Stimulated activated naive CD4-positive, alpha-beta T cell (primary cell): ENCODE measurements around the gene DDI2.
"Not testable (repeated sequence)": the region's sequence is repeated elsewhere in the genome, so short reads cannot be mapped to it uniquely, and the experiment has no call there.

ENCODE experiments used
- DNase-seq, 6 experiments: peaks; one replicate each; lab custom pipeline; 2025; lab: John Stamatoyannopoulos, UW

Gene DDI2

DNA sequence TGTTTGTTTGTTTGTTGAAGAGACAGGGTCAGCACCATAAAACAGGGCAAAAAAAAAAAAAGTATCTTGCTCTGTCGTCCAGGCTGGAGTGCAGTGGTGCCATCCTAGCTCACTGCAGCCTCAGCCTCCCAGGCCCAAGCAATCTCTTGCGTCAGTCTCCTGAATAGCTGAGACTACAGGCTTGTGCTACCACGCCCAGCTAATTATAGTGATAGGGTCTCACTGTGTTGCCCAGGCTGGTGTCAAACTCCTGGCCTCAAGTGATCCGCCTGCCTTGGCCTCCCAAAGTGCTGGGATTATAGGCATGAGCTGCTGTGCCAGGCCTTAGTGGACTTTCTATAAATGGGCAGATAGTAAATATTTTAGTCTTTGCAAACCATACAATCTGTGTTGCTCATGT is 19.2 kb downstream of the DDI2 start:
- DNase-seq, result no peak

DNA sequence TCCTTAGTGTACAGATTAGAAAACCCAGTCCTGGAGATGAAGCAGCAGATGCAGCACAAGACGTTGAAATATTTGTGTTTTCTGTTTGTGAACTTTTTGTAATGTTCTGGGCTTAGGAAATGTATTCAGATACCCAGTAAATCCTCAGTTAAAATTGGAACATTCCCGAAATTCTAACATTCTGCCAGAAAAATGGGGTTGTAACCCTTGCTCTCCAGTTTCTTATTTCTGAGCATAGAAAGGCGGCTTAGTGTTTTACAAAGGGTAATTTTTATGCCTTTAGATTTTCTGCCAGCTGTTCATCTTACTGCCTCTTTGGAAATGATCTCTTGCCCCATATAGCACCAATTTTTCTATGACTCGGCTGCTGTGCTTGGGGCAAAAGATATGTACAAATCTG is 20.6 kb downstream of the DDI2 start:
- DNase-seq, result no peak

DNA sequence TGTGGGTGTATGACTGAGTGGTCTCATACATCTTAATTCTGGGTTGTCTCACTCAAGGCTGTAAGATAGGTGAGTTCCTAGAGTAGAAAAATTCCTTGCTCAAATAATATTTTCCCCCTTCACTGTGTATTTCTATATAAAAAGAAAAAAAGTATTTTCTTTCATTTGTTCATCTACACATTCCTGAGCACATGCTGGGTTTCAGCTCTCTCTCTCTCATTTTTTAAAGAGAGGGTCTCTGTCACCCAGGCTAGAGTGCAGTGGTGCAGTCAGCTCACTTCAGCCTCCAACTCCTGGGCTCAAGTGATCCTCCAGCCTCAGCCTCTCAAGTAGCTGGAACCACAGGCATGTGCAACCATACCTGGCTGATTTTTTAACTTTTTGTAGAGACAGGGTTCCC is 22.0 kb downstream of the DDI2 start:
- DNase-seq, result no peak

DNA sequence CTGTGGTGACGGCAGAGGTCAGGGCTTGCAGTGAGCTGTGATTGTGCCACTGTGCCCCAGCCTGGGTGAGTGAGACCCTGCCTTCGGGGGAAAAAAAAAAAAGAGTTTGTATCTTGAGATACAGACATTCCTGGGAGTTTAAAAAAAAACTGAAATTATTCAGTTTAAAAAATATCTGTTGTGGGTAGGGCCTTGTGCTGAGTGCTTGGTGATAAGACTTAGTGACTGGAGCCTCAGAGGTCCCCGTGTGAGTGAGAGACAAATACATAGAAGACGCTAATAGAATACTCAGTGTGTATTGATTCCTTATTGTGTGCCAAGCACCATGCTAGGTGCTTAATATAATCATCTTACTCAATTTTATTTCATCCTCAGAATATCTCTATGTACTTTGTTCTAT is 22.7 kb downstream of the DDI2 start:
- DNase-seq, result no peak

DNA sequence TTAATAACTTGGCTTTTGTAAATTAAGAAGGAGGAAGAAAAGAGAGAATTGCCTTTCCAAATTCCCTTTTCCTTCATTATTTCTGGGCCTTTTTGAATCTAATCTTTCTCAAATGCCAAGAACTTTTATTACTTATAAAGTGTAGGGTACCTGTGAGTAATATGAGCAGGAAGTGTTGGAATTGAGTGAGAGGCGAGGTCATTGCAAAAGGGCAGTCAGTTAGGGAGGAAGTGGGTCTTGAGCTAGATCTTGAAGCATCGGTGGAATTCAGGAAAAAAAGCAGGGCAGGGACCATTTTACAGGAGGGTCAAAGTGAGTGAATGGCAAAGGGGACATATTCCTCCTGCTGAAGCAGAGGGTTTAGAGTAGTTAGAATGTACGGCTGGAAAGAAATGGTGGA is 23.4 kb downstream of the DDI2 start:
- DNase-seq, result no peak

DNA sequence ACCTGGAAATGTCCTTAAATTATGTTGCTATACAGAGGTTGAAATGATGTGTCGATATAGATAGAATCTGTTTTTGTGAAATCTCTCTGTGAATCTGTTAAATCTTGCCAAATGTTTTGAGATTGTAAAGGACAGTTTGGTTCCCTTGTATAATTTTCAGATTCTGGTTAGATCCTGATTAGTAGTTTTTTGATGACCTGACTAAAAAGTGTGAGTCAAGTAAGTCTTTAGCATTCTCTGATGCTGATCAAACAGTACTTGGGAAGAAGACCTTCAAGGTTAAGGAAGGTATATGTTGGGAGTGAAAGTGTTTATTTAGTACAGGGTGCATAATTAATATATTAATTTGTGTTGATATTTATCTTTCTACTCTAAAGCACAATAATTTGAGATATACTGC is 32.7 kb downstream of the DDI2 start:
- DNase-seq, result no peak

DNA sequence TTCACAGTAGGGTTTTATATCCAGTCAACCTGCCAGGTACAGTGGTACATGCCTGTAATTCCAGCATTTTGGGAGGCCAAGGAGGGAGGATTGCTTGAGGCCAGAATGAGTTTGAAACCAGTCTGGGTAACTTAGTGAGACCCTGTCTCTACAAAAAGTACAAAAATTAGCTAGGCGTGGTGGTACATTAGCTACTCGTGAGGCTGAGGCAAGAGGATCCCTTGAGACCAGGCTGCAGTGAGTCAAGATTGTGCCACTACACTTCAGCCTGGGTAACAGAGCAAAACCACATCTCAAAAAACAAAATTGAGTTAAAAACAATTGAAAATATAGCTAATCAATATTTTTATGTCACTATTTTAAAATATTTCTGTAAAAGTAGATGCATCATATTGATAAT is 33.2 kb downstream of the DDI2 start:
- no peak for DNase-seq

DNA sequence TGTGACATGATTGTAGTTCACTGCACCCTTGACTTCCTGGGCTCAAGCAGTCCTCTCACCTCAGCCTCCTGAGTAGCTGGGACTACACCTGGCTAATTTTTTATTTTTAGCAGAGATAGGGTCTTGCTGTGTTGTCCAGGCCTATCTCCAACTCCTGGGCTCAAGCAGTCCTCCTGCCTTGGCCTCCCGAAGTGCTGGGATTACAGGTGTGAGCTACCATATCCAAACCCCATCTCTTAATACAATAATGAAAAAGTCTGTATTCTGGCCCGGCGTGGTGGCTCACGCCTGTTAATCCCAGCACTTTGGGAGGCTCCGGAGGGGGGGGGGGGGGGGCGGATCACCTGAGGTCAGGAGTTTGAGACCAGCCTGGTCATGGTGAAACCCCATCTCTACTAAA is 34.9 kb downstream of the DDI2 start:
- DNase-seq, result not testable (repeated sequence)

DNA sequence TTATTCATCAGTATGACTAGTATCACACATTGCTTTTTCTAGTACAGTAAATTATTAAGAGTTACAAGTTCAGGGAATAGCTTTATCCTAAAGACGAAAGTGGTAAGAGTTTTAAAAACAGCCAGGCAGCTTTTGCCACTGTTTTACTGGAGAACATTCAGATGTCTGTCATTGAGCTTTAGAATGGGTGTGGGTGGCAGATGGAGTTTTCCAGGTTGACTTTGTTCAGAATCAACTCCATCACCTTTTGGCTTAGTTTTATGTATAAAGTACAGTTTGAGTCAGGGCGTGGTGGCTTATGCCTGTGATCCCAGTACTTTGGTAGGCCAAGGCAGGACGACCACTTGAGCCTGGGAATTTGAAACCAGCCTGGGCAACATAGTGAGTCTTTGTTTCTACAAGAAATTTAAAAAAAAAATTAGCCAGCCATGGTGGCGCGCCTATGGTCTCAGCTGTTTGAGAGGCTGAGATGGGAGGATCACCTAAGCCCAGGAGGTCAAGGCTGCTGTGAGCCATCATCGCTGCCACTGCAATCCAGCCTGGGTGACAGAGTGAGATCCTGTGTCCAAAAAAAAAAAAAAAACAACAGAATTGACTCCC is 36.9 kb downstream of the DDI2 start:
- no peak for DNase-seq

DNA sequence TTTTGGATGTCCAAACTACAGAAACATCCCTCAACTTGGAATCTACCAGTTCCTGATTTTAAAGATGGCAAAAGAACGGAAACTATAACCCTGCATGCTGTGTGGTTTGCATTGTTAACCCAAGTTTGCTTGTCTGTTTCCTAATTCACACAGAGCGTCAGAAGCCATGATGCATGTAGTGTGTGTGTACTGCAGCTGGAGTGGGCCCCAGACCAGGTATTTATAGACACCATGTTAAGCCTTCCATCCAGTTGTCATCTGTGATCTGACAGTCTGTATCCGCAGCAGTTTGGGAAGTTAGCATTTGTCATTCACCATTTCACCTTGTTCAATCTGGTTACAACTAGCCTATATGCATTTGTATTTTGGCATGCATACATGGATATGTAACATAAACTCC is 39.2 kb downstream of the DDI2 start:
- DNase-seq, result no peak

DNA sequence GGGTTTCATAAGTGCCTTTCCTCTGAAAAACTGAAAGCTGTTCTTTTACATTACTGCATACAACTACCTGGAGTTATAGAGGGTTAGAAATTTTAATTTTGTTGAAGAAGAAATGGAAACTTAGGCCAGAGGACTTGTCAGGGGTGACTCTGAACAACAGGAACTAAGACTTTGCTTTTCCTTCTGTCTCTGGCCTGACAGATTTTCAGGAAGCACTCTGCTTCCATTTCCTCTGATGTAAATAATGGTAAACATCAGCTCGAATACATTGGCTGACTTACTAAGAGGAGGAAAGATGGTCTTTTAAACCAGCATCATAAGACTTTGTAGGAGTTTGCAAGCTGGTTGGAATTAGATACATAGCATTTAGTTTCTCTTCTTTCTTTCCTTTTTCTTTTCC is 39.8 kb downstream of the DDI2 start:
- no peak for DNase-seq

DNA sequence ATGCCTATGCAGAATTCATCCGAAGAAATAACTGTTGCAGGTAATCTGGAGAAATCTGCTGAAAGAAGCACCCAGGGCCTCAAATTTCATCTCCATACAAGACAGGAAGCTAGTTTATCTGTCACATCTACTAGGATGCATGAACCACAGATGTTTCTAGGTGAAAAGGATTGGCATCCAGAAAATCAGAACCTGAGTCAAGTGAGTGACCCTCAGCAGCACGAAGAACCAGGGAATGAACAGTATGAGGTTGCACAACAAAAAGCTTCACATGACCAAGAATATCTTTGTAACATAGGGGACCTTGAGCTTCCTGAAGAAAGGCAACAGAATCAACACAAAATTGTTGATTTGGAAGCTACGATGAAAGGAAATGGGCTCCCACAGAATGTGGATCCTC is 42.9 kb downstream of the DDI2 start:
- DNase-seq, result no peak

DNA sequence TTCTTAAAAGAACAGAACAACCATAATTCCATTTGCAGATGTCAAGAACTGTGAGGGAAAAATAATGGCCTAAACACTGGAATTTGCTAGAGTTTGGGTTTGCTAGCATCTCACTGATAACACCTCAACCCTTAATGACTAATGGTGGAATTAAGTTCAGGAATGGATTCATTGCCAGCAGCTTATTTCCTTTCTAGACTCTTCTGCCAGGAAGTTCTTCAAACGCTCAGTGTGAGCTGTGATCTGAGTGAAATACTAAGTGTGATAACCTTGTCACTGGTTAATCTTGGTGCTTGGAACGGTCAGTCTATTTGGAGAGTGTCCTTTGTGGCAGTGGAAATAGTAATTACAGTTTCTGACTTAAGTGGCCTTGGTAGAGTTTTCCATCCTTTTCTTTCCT is 45.2 kb downstream of the DDI2 start:
- DNase-seq, result no peak

DNA sequence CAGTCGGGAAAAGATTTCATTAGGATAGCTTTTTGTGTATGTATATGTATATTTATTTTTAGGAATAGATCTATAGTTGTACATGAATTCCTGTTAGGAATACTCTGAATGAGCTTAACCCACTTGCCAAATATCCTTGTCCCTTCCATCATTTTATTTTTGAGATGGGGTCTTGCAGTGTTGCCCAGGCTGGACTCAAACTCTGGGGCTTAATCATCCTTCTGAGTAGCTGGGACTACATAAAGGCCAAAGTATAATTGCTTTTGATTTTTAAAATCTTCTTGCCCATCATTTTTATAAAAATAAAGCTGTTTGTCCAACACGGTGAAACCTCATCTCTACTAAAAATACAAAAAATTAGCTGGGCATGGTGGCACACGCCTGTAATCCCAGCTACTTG is 46.7 kb downstream of the DDI2 start:
- no peak for DNase-seq

DNA sequence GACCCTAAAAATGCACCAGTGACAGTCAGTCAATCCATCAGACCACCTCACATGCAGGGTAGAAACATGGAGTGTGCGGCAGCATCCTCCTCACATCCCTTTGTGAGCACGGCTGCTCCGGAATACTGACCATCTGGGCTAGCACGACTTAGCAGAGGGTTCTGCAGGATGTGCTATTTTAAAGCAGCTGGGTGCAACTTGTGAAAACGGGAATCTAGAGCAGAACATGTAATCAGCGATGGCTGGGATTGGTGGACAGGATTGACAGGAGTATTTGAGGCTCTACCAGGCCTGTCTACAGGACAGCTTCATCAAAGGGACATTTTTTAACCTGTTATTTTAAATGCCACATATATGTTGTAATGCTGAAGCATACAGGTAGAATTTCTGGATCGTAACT is 50.1 kb downstream of the DDI2 start:
- no peak for DNase-seq

DNA sequence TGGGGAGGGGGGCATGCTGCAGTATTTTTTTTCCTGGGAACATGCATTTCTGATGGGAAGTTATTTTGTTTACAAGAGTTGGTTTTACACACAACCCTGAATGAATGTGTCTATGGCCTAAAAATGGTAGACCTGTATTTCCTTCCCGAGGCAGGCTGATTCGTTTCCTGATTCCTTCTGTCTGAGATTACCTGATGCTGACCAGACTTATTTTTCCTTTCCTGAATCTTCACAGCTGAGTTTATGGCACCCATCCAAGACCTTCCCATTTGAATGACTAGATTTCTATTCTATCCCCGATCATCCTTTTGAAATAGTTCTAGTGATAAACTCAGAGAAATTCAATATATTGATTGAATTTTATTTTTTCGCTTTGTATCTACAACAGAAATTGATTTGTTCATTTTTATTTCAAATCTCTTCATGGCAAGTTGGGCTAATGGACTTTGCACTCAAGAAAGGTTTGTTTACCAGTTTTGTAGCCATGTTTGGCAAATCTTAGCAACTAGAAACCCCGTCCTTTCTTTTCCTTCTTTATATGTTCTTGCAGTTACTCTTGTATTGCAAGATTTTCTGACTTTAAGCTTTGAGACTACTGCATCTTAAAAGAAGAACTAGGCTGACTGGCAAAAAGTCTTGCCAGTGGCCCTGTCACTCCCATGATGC is 51.0 kb downstream of the DDI2 start:
- DNase-seq, result no peak

DNA sequence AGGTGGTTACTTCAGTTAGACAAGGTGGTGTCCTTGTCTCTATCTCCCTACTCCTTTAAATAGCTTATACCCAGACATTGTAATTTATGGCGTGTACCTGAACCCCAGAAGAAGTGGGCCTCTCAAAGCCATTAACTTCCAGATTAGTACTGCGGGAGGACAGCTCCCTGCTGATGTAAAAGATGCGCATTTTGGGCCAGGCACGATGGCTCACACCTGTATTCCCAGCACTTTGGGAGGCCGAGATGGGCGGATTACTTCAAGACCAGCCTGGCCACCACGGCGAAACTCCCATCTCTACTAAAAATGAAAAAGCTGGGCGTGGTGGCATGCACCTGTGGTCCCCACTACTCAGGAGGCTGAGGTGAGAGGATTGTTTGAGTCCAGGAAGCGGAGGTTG is 51.8 kb downstream of the DDI2 start:
- DNase-seq, result no peak

DNA sequence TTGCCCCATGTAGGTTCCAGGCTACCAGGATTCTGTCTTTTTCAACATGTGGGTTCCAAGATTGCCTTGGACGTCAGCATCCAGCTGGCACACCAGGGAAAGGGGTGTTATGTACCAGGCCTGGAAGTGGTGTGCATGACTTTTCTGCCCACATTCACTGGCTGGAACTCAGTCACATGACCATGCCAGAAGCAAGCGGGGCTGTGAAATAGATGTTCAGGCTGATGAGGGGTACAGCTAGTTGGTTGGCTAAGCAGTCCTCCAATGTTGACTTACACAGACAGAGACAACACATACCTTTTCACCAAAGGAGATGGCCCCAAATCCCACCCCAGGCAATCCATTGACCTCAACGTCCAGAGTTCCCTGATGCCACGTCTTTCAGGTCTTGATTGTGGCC is 52.6 kb downstream of the DDI2 start:
- DNase-seq, result no peak

DNA sequence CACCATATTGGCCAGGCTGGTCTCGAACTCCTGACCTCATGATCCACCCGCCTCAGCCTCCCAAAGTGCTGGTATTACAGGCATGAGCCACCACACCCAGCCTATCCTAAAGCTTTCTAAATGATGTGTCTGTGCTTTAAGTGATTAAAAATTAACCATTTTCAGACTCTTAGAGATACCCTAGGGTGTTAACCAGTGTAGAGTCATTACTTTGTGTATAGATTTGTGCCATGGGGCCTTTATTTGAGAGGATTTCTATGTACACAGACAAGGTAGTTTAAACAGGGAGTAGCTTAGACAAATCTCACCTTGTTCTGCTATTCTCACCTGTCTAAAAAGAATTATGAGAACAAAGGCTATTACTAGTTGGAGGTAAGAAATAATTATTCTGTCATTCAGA is 54.2 kb downstream of the DDI2 start:
- no peak for DNase-seq

DNA sequence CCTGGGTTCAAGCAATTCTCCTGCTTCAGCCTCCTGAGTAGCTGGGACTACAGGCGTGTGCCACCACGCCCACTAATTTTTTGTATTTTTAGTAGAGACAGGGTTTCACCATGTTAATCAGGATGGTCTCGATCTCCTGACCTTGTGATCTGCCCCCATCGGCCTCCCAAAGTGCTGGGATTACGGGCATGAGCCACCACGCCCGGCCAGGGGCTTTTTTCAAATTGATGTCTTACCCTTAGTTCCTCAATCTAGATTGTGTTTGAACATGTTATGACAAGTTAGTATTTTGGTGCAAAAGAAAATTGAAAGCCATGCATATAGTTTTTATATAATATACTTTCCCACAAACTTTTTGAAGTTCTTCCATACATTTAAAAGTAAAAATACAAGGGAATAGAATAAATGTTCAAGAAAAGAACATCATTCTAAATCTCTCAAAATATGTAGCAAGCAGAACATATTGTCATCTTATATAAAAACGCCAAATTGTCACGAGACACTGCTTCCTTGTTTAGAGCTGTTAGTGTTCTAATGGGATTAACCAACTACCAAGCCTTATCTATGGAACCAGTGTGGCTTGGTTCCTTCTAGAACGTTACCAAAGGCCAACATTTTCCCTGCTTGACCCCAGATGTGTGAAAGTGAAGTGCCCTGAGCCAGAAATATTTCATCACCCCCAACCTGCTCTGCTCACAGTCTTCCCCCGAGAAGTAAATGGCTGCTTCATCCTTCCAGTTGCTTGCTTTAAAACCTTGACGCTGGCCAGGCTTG is 57.3 kb downstream of the DDI2 start:
- DNase-seq, result no peak

DNA sequence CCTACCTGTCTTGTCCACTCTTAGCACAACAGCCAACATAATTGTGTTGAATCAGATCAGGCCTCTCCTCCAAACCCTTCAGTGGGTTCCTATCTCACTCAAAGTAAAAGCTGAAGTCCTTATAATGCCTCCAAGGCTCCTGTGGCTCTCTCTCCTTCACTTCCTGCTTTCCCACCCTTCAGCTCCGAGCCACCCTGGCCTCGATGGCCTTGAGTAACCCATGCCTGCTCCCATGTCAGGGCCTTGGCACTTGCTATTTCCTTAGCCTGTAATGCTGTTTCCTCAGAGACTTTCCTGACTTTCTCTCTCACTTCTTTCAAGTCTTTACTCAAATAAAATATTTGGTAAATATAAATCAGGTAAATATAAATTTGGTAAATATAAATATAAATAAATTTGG is 58.8 kb downstream of the DDI2 start:
- DNase-seq, result no peak

DNA sequence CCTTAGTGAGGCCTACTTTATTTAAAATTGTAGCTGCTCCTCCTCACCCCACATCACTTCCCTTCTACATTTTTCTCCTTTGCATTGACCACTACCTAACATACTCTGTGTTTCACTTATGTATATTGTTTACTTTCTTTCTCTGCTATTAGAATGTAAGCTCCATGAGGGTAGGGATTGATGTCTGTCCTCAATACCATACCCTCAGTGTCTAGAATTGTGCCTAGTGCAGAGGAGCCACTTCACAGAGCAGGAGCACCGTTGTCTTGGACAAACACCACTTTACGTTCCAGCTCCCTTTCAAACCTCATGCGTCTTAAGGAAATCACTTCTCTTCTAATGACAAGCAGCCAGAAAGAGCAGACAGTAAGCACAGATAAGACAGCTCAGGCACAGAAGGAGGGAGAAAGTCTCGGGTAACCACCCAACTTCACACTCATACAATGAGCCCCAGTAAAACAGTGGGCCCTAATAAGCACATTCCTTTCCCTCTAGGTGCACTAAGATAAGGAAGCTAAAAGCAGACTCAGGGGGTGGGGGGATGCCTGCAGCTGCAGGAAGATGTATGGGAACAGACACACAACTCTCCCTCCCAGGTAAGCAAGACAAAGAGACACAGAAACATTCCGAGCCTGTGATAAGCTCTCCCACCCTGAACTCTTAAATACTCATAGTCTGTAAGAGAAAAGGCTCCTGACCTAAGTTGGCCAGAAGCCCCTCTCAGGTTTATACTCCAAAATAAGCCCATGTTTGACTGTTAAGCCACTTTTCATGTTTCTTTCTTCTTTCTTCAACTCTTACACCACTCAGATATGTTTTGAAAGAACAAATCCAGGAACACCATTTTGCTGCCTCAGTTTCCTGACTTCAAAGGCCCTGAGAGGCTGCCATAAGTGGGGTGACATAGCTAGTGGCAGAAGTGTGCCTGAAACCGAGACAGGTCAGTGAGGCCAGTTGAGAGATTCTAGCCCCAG is 59.7 kb downstream of the DDI2 start:
- DNase-seq, result no peak
